Gastroesophageal sphincter (tissue), 4 donors: Measurements from ENCODE around the gene BCDIN3D. TPM values are rescaled to one million over a fixed set of nuclear protein-coding genes. Genes with fewer than 3 reads are reported as not detected.

Experiments
- ATAC-seq: fragments of 150-250 bp; one replicate; pipeline ENCODE4 v1.9.1; 2016; ENCODE audit warnings: mild to moderate bottlenecking, moderate library complexity
- H3K27ac ChIP-seq, 4 donors: fragments of 200-600 bp; sonication (generic) in 3 of 4; 1 replicate in 3 of 4; 2 replicates in 1 of 4; pipeline ENCODE4 v1.5.1; 2016 to 2019
- H3K27me3 ChIP-seq: fragments of 200-600 bp; sonication (generic); one replicate; pipeline ENCODE4 v1.5.1; 2019
- H3K36me3 ChIP-seq, 2 donors: fragments of 200-600 bp; sonication (generic); one replicate each; pipeline ENCODE4 v1.5.1; 2019; ENCODE audit warnings: control low read depth in 1 of 2
- H3K4me1 ChIP-seq, 3 donors: fragments of 200-600 bp; sonication (generic); 1 replicate in 2 of 3; 2 replicates in 1 of 3; pipeline ENCODE4 v1.5.1; 2016 to 2019; ENCODE audit warnings: control low read depth in 2 of 3
- H3K4me3 ChIP-seq, 2 donors: fragments of 200-600 bp; sonication (generic); one replicate each; pipeline ENCODE4 v1.5.1; 2019; ENCODE audit warnings: mild to moderate bottlenecking in 1 of 2, moderate library complexity in 1 of 2
- H3K9me3 ChIP-seq, 3 donors: fragments of 200-600 bp; sonication (generic); one replicate each; pipeline ENCODE4 v1.5.1; 2017 to 2019; ENCODE audit warnings: control low read depth in 2 of 3
- CTCF ChIP-seq, 4 experiments: fragments of 200-600 bp in 2 of 4; fragments of 450-650 bp in 2 of 4; sonication (generic) in 1 of 4; IDR thresholded peaks; one replicate each; pipeline ENCODE4 v1.5.1; 2017 to 2019; ENCODE audit warnings: antibody characterized with exemption in 4 of 4, mild to moderate bottlenecking in 2 of 4, moderate library complexity in 2 of 4
- EP300 ChIP-seq: sonication (generic); formaldehyde crosslinking; IDR thresholded peaks from one replicate; pipeline ENCODE4 v1.6.1; 2017; ENCODE audit warnings: antibody characterized with exemption, mild to moderate bottlenecking
- POLR2A ChIP-seq, 2 donors: fragments of 450-650 bp; IDR thresholded peaks; one replicate each; pipeline ENCODE4 v1.6.1; 2017; ENCODE audit warnings: antibody characterized with exemption in 2 of 2, mild to moderate bottlenecking in 2 of 2, moderate library complexity in 1 of 2
- POLR2AphosphoS5 ChIP-seq: sonication (generic); formaldehyde crosslinking; IDR thresholded peaks from one replicate; pipeline ENCODE4 v1.6.1; 2017; ENCODE audit warnings: antibody characterized with exemption
- WGBS, 2 donors: methylation state at CpG; one replicate each; pipeline ENCODE4 v1.1.5; 2018; ENCODE audit warnings: low coverage in 1 of 2; 5-methylcytosine and 5-hydroxymethylcytosine counted together
- total RNA-seq, 4 donors: library from RNA; depleted of rRNA; stranded (reverse); fragments of >200 nt; gene quantifications; one replicate each; pipeline ENCODE4 v1.1.0, GENCODE V29; 2016

Gene BCDIN3D
- total RNA-seq, 4 donors from 2014 or later = 2.6 to 4.7 (median 3.4) TPM

DNA sequence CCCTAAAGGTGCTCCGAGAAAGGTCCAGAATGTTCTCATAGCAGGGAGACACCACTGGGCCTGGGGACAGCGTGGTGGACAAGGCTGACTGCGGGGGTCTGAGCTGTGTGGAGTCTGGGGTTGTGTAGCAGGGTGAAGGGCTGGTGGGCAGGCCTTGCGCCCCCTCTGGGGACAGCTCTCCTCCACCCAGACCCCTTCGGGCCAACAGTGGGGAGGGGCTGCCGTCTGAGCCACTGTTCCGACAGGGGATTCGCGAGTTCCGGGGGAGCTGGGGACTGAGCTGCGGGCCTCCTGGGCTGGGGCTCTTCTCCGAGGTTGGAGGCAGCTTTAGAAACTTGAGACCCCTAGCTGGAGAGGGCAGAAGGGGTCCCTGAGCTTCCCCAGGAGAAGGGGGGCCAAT lies 46.8 kb downstream of the BCDIN3D start:
- no peak for TF ChIP-seq EP300
- no peak for TF ChIP-seq CTCF (IDR thresholded peaks at IDR 0.05)
- TF ChIP-seq POLR2A (IDR thresholded peaks at IDR 0.05) = no peak
- no peak for TF ChIP-seq POLR2AphosphoS5
- Histone ChIP-seq H3K36me3 (peaks cover 0 to 95% of the 10 kb centered on the region in 2 donors), H3K27ac (no peak overlapping the region), H3K27me3 (no peaks in the 10 kb centered on the region), H3K4me3 (no peak overlapping the region), H3K9me3 (no peaks in the 10 kb centered on the region), H3K4me1 (peaks cover 0 to 6% (median 0%) of the 10 kb centered on the region in 3 donors)
- WGBS, 2 donors = 82 to 93% methylated on average over 3 to 9 of the region's 12 CpGs
- no peak for ATAC-seq

DNA sequence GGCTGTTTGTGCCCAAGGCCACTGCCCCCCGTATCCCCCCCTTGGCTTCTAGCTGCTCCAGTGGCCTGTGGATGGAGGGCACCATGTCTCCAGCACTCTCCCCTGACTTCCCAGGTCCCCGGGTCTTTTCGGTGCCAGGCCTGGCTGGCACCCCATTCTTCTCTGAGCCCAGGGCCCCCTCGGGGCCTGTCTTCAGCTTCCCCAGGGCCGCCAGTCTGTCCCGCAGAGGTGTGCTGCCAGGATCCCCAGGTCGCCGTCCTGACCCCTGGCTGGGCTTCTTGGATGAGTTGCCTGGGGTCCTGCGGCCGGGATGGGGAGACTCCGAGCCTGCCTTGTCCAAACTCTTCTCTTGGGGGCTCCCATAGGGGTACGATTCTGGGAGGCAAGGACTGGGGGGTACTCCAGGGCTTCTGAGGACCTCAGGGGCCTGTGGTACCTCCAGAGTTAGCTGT lies 47.2 kb downstream of the BCDIN3D start:
- no CpG with 5 or more reads among the region's 12 CpGs for WGBS, 2 donors
- Histone ChIP-seq H3K27me3 (no peaks in the 10 kb centered on the region), H3K4me3 (no peak overlapping the region), H3K36me3 (peaks cover 0 to 95% of the 10 kb centered on the region in 2 donors), H3K9me3 (no peaks in the 10 kb centered on the region), H3K4me1 (peaks cover 0 to under 1% (median 0%) of the 10 kb centered on the region in 3 donors), H3K27ac (no peak overlapping the region)
- ATAC-seq = no peak
- TF ChIP-seq CTCF (IDR thresholded peaks at IDR 0.05) = no peak
- no peak for TF ChIP-seq POLR2A (IDR thresholded peaks at IDR 0.05)
- TF ChIP-seq POLR2AphosphoS5 = no peak
- no peak for TF ChIP-seq EP300

GRCh38 chr12:49794811-49795653 lies 47.9 kb downstream of the BCDIN3D start:
- no peaks in the 10 kb centered on the region for H3K4me1 ChIP-seq
- TF ChIP-seq POLR2AphosphoS5 = no peak
- no peak for TF ChIP-seq CTCF (IDR thresholded peaks at IDR 0.05)
- TF ChIP-seq EP300 = no peak
- no peak for TF ChIP-seq POLR2A (IDR thresholded peaks at IDR 0.05)
- H3K27me3 ChIP-seq = no peaks in the 10 kb centered on the region
- H3K9me3 ChIP-seq = no peaks in the 10 kb centered on the region
- H3K4me3 ChIP-seq = no peak overlapping the region
- H3K27ac ChIP-seq = no peak overlapping the region
- WGBS, 2 donors = no CpG with 5 or more reads among the region's 32 CpGs
- peaks cover 0 to 95% of the 10 kb centered on the region in 2 donors for H3K36me3 ChIP-seq
- no peak for ATAC-seq

- H3K9me3 ChIP-seq = no peaks in the 10 kb centered on the region
- no peak overlapping the region for H3K27ac ChIP-seq
- no peak overlapping the region for H3K4me3 ChIP-seq
- WGBS, 2 donors = 86% methylated on average over 4 of the region's 5 CpGs; no CpG with 5 or more reads in 1 of the 2 donors
- no peak for ATAC-seq
- TF ChIP-seq POLR2AphosphoS5 (no peak), EP300 (no peak), CTCF (IDR thresholded peaks at IDR 0.05) (no peak), POLR2A (IDR thresholded peaks at IDR 0.05) (no peak)
- no peaks in the 10 kb centered on the region for H3K4me1 ChIP-seq
- no peaks in the 10 kb centered on the region for H3K27me3 ChIP-seq
- peaks cover 0 to 95% of the 10 kb centered on the region in 2 donors for H3K36me3 ChIP-seq
These were observed 48.9 kb downstream of the BCDIN3D start for GRCh38 chr12:49794021-49794420.

- Histone ChIP-seq H3K27ac (no peak overlapping the region), H3K9me3 (no peaks in the 10 kb centered on the region), H3K4me3 (no peak overlapping the region), H3K36me3 (peaks cover 0 to 92% of the 10 kb centered on the region in 2 donors), H3K27me3 (no peaks in the 10 kb centered on the region), H3K4me1 (no peaks in the 10 kb centered on the region)
- no peak for ATAC-seq
- TF ChIP-seq POLR2A (IDR thresholded peaks at IDR 0.05) (no peak), CTCF (IDR thresholded peaks at IDR 0.05) (no peak), EP300 (no peak), POLR2AphosphoS5 (no peak)
- 74% methylated on average over 3 of the region's 9 CpGs; no CpG with 5 or more reads in 1 of the 2 donors for WGBS, 2 donors
These were observed 49.3 kb downstream of the BCDIN3D start for GRCh38 chr12:49793620-49794019.
